Naive thymus-derived CD8-positive, alpha-beta T cell (primary cell): Measurements from ENCODE around the gene FAM3D. TPM values are rescaled to one million over a fixed set of nuclear protein-coding genes. Genes with fewer than 3 reads are reported as not detected.

Experiments
- ATAC-seq, 2 donors: fragments of 150-1000 bp; cut with Tn5 transposase in 1 of 2; sonication (Bioruptor Pico), chemical (Tn5 transposase) in 1 of 2; 1 replicate in 1 of 2; 2 replicates in 1 of 2; pipeline ENCODE4 v1.10.0; 2021; ENCODE audit warnings: mild to moderate bottlenecking in 2 of 2, moderate library complexity in 2 of 2
- POLR2A ChIA-PET: fragments of 350-600 bp; sonication (Branson Sonifier 250); formaldehyde crosslinking; loops from one replicate; lab custom pipeline; 2021; ENCODE audit warnings: antibody characterized with exemption; lab: Charles Lee
- DNase-seq, 10 donors: peaks; one replicate each; pipeline versions ENCODE4 v3.0.0 to v3.0.0-alpha.2; 2020 to 2022
- H3K27ac Mint-ChIP-seq, 10 donors: one replicate each; pipeline ENCODE4 v1.8.0; 2020 to 2022; ENCODE audit warnings: mild to moderate bottlenecking in 10 of 10, mixed read lengths in 10 of 10, moderate library complexity in 4 of 10, inconsistent platforms in 1 of 10
- H3K27me3 Mint-ChIP-seq, 5 donors: one replicate each; pipeline ENCODE4 v1.8.0; 2021 to 2022; ENCODE audit warnings: mixed read lengths in 5 of 5
- H3K36me3 Mint-ChIP-seq, 3 donors: one replicate each; pipeline ENCODE4 v1.8.0; 2020 to 2022; ENCODE audit warnings: mixed read lengths in 3 of 3, mild to moderate bottlenecking in 2 of 3, inconsistent platforms in 1 of 3
- H3K4me1 Mint-ChIP-seq, 4 donors: one replicate each; pipeline ENCODE4 v1.8.0; 2021 to 2022; ENCODE audit warnings: mixed read lengths in 4 of 4
- H3K4me3 Mint-ChIP-seq, 10 donors: one replicate each; pipeline ENCODE4 v1.8.0; 2020 to 2022; ENCODE audit warnings: mild to moderate bottlenecking in 10 of 10, mixed read lengths in 10 of 10, moderate library complexity in 6 of 10, inconsistent platforms in 1 of 10
- H3K9me3 Mint-ChIP-seq, 9 donors: one replicate each; pipeline ENCODE4 v1.8.0; 2020 to 2022; ENCODE audit warnings: mixed read lengths in 9 of 9, mild to moderate bottlenecking in 3 of 9, inconsistent platforms in 1 of 9, moderate library complexity in 1 of 9
- polyA plus RNA-seq, 3 donors: library from polyadenylated mRNA; unstranded; fragments of 300-500 nt; fragmentation: Illumina TruSeq; gene quantifications; one replicate each; pipeline ENCODE4 v1.2.3, GENCODE V29; 2021
- total RNA-seq, 8 experiments: library from RNA in 2 of 8; stranded (reverse) in 2 of 8; gene quantifications; one replicate each; pipeline ENCODE4 v1.2.3 and lab custom pipeline; 2021 to 2026

FAM3D gene
- total and polyA plus RNA-seq, 5 experiments from 2014 or later = not detected

DNA sequence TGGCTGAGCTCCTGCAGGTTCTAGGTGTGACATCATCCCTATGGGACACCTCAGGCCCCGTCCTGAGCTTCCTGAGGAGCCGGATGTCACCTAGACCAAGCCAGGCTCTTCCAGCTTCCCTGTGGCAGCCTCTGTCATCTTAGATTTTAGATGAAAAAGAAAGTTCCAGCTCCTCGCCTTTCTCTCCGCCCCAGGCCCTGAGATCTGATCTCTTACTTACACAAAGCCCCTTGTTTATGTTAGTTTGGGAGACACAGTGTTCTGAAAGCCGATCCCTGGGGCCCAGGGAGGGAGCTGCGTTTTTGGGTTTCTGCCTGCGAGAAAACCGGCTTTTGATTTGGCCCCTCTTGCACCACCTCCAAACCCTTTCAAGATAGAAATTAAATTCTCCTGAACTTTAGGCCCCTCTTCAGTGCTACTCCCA is 49.2 kb downstream of the FAM3D start:
- Mint-ChIP-seq H3K27me3 (no peaks in the 10 kb centered on the region), H3K27ac (no peak overlapping the region), H3K9me3 (no peaks in the 10 kb centered on the region), H3K4me3 (no peak overlapping the region), H3K4me1 (no peaks in the 10 kb centered on the region), H3K36me3 (no peaks in the 10 kb centered on the region)
- DNase-seq = no peak
- ATAC-seq = no peak
- POLR2A ChIA-PET = no interaction called here

DNA sequence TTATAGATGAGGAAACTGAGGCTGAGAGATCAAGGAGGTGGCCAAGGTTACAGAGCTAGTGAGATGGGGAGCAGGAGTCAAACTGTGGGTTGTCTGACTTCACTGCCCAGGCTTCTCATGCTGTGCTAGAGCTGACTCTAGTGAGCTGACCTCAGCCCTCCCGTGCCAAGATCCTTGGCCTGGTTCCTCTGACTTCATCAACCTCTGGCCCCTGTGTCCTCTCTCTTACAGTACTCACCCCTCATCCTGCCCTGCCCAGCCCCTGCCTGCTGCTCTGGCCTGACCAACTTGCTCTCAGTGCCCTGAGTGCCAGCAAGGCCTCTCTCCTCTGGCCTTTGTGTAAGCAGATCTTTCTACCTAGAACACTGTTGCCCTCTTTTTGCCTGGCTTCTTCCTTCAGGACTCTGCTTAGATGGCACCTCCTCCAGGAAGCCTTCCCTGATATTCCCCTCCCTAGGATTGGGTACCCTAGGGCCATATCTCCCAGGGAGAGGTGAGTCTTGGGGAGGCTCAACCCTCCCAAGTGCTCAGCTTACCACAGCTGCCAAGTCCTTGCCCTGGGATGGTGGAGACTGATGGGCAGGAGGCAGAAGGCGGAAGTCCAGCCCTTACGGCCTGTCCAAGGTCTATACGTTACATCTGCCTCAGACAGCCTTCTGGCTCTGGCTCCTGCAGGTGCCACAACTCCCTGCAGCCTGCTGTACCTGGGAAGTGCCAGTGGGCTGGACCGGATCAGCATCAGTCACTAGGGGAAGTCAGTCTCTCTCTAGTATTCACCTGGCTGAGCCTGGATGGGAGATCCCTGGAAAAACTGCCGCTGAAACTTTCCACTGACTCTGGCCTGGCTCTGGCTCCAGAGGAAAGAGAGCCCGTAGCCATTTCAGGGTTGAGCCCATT is 53.1 kb downstream of the FAM3D start:
- no peaks in the 10 kb centered on the region for H3K9me3 Mint-ChIP-seq
- no peaks in the 10 kb centered on the region for H3K36me3 Mint-ChIP-seq
- no peak overlapping the region for H3K4me3 Mint-ChIP-seq
- no peak for DNase-seq
- H3K4me1 Mint-ChIP-seq = no peaks in the 10 kb centered on the region
- H3K27ac Mint-ChIP-seq = no peak overlapping the region
- POLR2A ChIA-PET = no interaction called here
- H3K27me3 Mint-ChIP-seq = peaks cover 0 to 2% (median 0%) of the 10 kb centered on the region in 5 donors
- ATAC-seq = no peak

DNA sequence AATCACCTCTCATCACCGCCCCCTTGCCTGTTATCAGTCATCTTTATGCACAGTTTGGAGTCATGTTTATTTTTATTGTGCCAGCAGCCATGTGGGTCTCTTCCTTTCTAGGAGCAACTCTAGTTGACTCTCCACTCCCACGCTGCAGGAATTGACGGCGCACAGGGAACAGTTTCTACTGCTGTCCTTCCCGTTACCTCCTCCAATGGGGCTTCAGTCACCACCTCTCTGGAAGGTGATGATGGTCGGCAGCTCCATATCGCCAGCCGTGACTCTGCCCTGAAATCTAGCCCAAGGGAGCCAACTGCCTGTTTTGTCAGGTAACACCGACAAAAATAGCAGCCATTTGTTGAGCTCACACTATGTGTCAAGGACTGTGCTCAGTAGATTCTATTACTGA is 53.7 kb downstream of the FAM3D start:
- no peak for ATAC-seq
- Mint-ChIP-seq H3K9me3 (no peaks in the 10 kb centered on the region), H3K27ac (no peak overlapping the region), H3K4me3 (no peak overlapping the region), H3K36me3 (no peaks in the 10 kb centered on the region), H3K27me3 (peaks cover 0 to 5% (median 2%) of the 10 kb centered on the region in 5 donors), H3K4me1 (no peaks in the 10 kb centered on the region)
- POLR2A ChIA-PET = no interaction called here
- no peak for DNase-seq

- Mint-ChIP-seq H3K9me3 (no peaks in the 10 kb centered on the region), H3K36me3 (no peaks in the 10 kb centered on the region), H3K4me1 (no peaks in the 10 kb centered on the region), H3K4me3 (no peak overlapping the region), H3K27me3 (peaks cover 2 to 25% (median 5%) of the 10 kb centered on the region in 5 donors), H3K27ac (no peak overlapping the region)
- ATAC-seq = no peak
- POLR2A ChIA-PET = no interaction called here
- DNase-seq = no peak
Measured at GRCh38 chr3:58609990-58610389, 56.6 kb downstream of the FAM3D start.

GRCh38 chr3:58608648-58609047 is 57.9 kb downstream of the FAM3D start:
- DNase-seq = no peak
- Mint-ChIP-seq H3K4me3 (no peak overlapping the region), H3K9me3 (no peaks in the 10 kb centered on the region), H3K27me3 (peaks cover 4 to 29% (median 9%) of the 10 kb centered on the region in 5 donors), H3K36me3 (no peaks in the 10 kb centered on the region), H3K4me1 (no peaks in the 10 kb centered on the region), H3K27ac (no peak overlapping the region)
- no peak for ATAC-seq
- POLR2A ChIA-PET = no interaction called here

DNA sequence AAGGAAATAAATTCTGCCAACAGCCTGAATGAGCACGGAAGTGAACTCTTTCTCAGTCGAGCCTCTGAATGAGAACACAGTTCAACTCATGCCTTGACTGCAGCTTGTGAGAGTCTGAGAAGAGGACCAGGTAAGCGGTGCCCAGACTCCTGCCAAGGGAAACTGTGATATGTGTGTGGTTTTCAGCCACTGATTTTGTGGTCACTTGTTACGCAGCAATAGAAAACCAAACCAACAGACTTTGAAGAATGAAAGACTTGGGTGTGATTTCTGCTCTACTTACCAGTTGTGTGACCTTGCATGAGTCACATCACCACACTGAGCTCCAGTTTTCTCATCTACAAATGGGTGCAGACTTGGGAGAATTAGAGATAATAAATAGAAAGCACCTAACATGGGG is 58.8 kb downstream of the FAM3D start:
- peaks cover 4 to 37% (median 15%) of the 10 kb centered on the region in 5 donors for H3K27me3 Mint-ChIP-seq
- H3K36me3 Mint-ChIP-seq = no peaks in the 10 kb centered on the region
- ATAC-seq = no peak
- no peak overlapping the region for H3K4me3 Mint-ChIP-seq
- no peak for DNase-seq
- no peaks in the 10 kb centered on the region for H3K4me1 Mint-ChIP-seq
- POLR2A ChIA-PET = no interaction called here
- H3K9me3 Mint-ChIP-seq = no peaks in the 10 kb centered on the region
- no peak overlapping the region for H3K27ac Mint-ChIP-seq

GRCh38 chr3:58606693-58607092 is 59.9 kb downstream of the FAM3D start:
- no peak for ATAC-seq
- no peak overlapping the region for H3K27ac Mint-ChIP-seq
- POLR2A ChIA-PET = no interaction called here
- no peaks in the 10 kb centered on the region for H3K4me1 Mint-ChIP-seq
- no peaks in the 10 kb centered on the region for H3K9me3 Mint-ChIP-seq
- no peak overlapping the region for H3K4me3 Mint-ChIP-seq
- peaks cover 7 to 47% (median 20%) of the 10 kb centered on the region in 5 donors for H3K27me3 Mint-ChIP-seq
- no peak for DNase-seq
- H3K36me3 Mint-ChIP-seq = no peaks in the 10 kb centered on the region

DNA sequence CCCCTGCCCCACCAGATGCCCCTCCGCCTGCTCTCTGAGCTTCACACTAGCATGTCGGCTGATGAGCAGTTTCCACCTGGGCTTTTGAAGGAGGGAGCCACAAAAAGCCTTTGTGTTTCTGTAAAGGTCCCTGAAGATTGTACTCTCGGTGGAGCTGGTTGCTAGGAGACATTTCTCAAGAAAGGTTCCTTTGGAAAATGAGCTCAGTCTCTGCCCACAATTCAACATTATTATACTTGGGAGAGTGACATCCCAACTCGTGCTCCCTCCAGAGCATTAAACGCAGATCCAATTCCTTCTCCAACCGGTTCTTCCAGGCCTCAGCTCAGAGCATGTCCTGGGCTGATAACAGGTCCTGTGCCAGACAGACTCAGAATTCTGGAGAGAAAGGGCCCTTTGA is 62.5 kb downstream of the FAM3D start:
- H3K27me3 Mint-ChIP-seq = peaks cover 11 to 57% (median 24%) of the 10 kb centered on the region in 5 donors
- no peaks in the 10 kb centered on the region for H3K9me3 Mint-ChIP-seq
- H3K4me1 Mint-ChIP-seq = no peaks in the 10 kb centered on the region
- ATAC-seq (no peak), DNase-seq (no peak)
- no peaks in the 10 kb centered on the region for H3K36me3 Mint-ChIP-seq
- H3K27ac Mint-ChIP-seq = peak overlapping the region in 1 of 10 donors; percentile 4
- H3K4me3 Mint-ChIP-seq = no peak overlapping the region
- POLR2A ChIA-PET = no interaction called here

GRCh38 chr3:58603606-58604005 is 63.0 kb downstream of the FAM3D start:
- Mint-ChIP-seq H3K27me3 (peaks cover 12 to 57% (median 24%) of the 10 kb centered on the region in 5 donors), H3K4me1 (no peaks in the 10 kb centered on the region)
- POLR2A ChIA-PET = no interaction called here

GRCh38 chr3:58597770-58598310 is 68.7 kb downstream of the FAM3D start:
- Mint-ChIP-seq H3K27me3 (peaks cover 6 to 20% (median 11%) of the 10 kb centered on the region in 5 donors), H3K9me3 (no peaks in the 10 kb centered on the region), H3K36me3 (no peaks in the 10 kb centered on the region), H3K27ac (no peak overlapping the region), H3K4me3 (no peak overlapping the region), H3K4me1 (no peaks in the 10 kb centered on the region)
- ATAC-seq (no peak), DNase-seq (no peak)
- POLR2A ChIA-PET = no interaction called here

More at GRCh38 chr3:58603606-58604005, 63.0 kb downstream of the FAM3D start:
- no peaks in the 10 kb centered on the region for H3K9me3 Mint-ChIP-seq
- ATAC-seq (no peak), DNase-seq (no peak)
- no peak overlapping the region for H3K4me3 Mint-ChIP-seq
- H3K36me3 Mint-ChIP-seq = no peaks in the 10 kb centered on the region
- H3K27ac Mint-ChIP-seq = no peak overlapping the region

GRCh38 chr3:58596834-58597518 is 69.6 kb downstream of the FAM3D start:
- Mint-ChIP-seq H3K4me3 (no peak overlapping the region), H3K4me1 (no peaks in the 10 kb centered on the region), H3K36me3 (no peaks in the 10 kb centered on the region), H3K27ac (no peak overlapping the region), H3K9me3 (no peaks in the 10 kb centered on the region), H3K27me3 (peaks cover 2 to 12% (median 8%) of the 10 kb centered on the region in 5 donors)
- ATAC-seq (no peak), DNase-seq (no peak)
- POLR2A ChIA-PET = no interaction called here

DNA sequence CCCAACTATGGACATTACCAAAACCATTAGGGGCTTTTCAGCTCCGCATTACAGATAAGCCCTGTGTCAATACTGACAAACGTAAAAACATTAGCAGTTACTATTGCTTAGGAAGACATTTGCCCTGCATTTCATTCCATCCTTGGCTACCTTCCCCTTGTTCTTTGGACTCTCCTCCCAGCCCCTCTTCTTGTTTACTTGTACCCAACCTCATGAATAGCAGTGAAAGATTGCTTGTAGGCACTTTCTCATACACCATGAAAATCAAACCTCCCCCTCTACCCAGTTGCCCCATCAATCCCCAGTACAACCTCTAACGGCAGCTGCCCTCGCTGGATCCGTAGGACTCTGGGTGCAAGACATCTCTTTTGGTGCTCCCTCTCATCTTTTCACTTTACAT is 72.5 kb downstream of the FAM3D start:
- DNase-seq = no peak
- H3K9me3 Mint-ChIP-seq = no peaks in the 10 kb centered on the region
- H3K27ac Mint-ChIP-seq = no peak overlapping the region
- no peaks in the 10 kb centered on the region for H3K36me3 Mint-ChIP-seq
- no peak for ATAC-seq
- H3K27me3 Mint-ChIP-seq = peaks cover 0 to 17% (median 5%) of the 10 kb centered on the region in 5 donors
- no peaks in the 10 kb centered on the region for H3K4me1 Mint-ChIP-seq
- POLR2A ChIA-PET = no interaction called here
- H3K4me3 Mint-ChIP-seq = no peak overlapping the region
